Progenitor cell of endocrine pancreas (in vitro differentiated cells): ENCODE data around the gene MAPK1IP1L. TPM values are rescaled to one million over a fixed set of nuclear protein-coding genes. Genes with fewer than 3 reads are reported as not detected.

ENCODE experiments used
- DNase-seq: peaks from one replicate; pipeline ENCODE4 v3.0.0; 2021; ENCODE audit warnings: low spot score; ENCODE audit not compliant: unreplicated experiment
- H3K27ac Mint-ChIP-seq: 2 replicates; pipeline ENCODE4 v1.8.0; 2021; ENCODE audit warnings: mild to moderate bottlenecking, moderate library complexity, mixed read lengths
- H3K27me3 Mint-ChIP-seq: 2 replicates; pipeline ENCODE4 v1.8.0; 2021; ENCODE audit warnings: mixed read lengths
- H3K36me3 Mint-ChIP-seq: 2 replicates; pipeline ENCODE4 v1.8.0; 2022; ENCODE audit warnings: mixed read lengths; ENCODE audit not compliant: insufficient read depth
- H3K4me1 Mint-ChIP-seq: 2 replicates; pipeline ENCODE4 v1.8.0; 2021; ENCODE audit warnings: low read depth, mixed read lengths
- H3K4me3 Mint-ChIP-seq: 2 replicates; pipeline ENCODE4 v1.8.0; 2021; ENCODE audit warnings: low read depth, mild to moderate bottlenecking, moderate library complexity, mixed read lengths
- H3K9me3 Mint-ChIP-seq: 2 replicates; pipeline ENCODE4 v1.8.0; 2021; ENCODE audit warnings: low read depth, mixed read lengths
- CTCF ChIP-seq: fragments of 200-600 bp; sonication (generic); IDR thresholded peaks from one replicate; pipeline ENCODE4 v1.5.0; 2021; ENCODE audit warnings: antibody characterized with exemption, mild to moderate bottlenecking; ENCODE audit not compliant: unreplicated experiment
- total RNA-seq: library from RNA; stranded (reverse); gene quantifications from 2 replicates; pipeline ENCODE4 v1.2.1, GENCODE V29; 2021

The MAPK1IP1L gene
- total RNA-seq, 1 donor from 2014 or later: 140 TPM

GRCh38 chr14:55114720-55115119 lies 63.3 kb downstream of the MAPK1IP1L start:
- Mint-ChIP-seq H3K36me3 (no peaks in the 10 kb centered on the region), H3K27me3 (peaks cover under 1% of the 10 kb centered on the region), H3K27ac (no peak overlapping the region), H3K4me1 (peaks cover 13% of the 10 kb centered on the region), H3K9me3 (no peaks in the 10 kb centered on the region), H3K4me3 (no peak overlapping the region)
- no peak for TF ChIP-seq CTCF
- no peak for DNase-seq

GRCh38 chr14:55115460-55115859 lies 64.0 kb downstream of the MAPK1IP1L start:
- H3K36me3 Mint-ChIP-seq: no peaks in the 10 kb centered on the region
- H3K4me3 Mint-ChIP-seq: no peak overlapping the region
- H3K9me3 Mint-ChIP-seq: no peaks in the 10 kb centered on the region

GRCh38 chr14:55115861-55116245 lies 64.4 kb downstream of the MAPK1IP1L start:
- no peaks in the 10 kb centered on the region for H3K36me3 Mint-ChIP-seq
- no peaks in the 10 kb centered on the region for H3K9me3 Mint-ChIP-seq
- DNase-seq: no peak
- H3K4me1 Mint-ChIP-seq: peaks cover 13% of the 10 kb centered on the region
- H3K4me3 Mint-ChIP-seq: no peak overlapping the region
- H3K27ac Mint-ChIP-seq: no peak overlapping the region
- peaks cover 6% of the 10 kb centered on the region for H3K27me3 Mint-ChIP-seq
- no peak for TF ChIP-seq CTCF

More at GRCh38 chr14:55115460-55115859, 64.0 kb downstream of the MAPK1IP1L start:
- peaks cover 13% of the 10 kb centered on the region for H3K4me1 Mint-ChIP-seq
- no peak for TF ChIP-seq CTCF
- DNase-seq: no peak
- no peak overlapping the region for H3K27ac Mint-ChIP-seq
- H3K27me3 Mint-ChIP-seq: peaks cover 6% of the 10 kb centered on the region

- Mint-ChIP-seq H3K9me3 (no peaks in the 10 kb centered on the region), H3K27ac (no peak overlapping the region), H3K4me3 (no peak overlapping the region), H3K36me3 (no peaks in the 10 kb centered on the region), H3K27me3 (peaks cover 6% of the 10 kb centered on the region), H3K4me1 (peaks cover 16% of the 10 kb centered on the region)
- DNase-seq: no peak
- no peak for TF ChIP-seq CTCF
Measured at GRCh38 chr14:55116246-55117030, 65.0 kb downstream of the MAPK1IP1L start.

- no peaks in the 10 kb centered on the region for H3K36me3 Mint-ChIP-seq
- DNase-seq: no peak
- H3K4me3 Mint-ChIP-seq: no peak overlapping the region
- no peak overlapping the region for H3K27ac Mint-ChIP-seq
- H3K9me3 Mint-ChIP-seq: no peaks in the 10 kb centered on the region
- peaks cover 27% of the 10 kb centered on the region for H3K4me1 Mint-ChIP-seq
- H3K27me3 Mint-ChIP-seq: peaks cover 6% of the 10 kb centered on the region
- TF ChIP-seq CTCF: no peak
Measured at GRCh38 chr14:55117803-55118441, 66.5 kb downstream of the MAPK1IP1L start.
